Measurements from ENCODE around the gene CCDC87.

GRCh38 chr11:66561178-66561974 lies 31.5 kb downstream of the CCDC87 start:
- TF ChIP-seq, protein P1, sequence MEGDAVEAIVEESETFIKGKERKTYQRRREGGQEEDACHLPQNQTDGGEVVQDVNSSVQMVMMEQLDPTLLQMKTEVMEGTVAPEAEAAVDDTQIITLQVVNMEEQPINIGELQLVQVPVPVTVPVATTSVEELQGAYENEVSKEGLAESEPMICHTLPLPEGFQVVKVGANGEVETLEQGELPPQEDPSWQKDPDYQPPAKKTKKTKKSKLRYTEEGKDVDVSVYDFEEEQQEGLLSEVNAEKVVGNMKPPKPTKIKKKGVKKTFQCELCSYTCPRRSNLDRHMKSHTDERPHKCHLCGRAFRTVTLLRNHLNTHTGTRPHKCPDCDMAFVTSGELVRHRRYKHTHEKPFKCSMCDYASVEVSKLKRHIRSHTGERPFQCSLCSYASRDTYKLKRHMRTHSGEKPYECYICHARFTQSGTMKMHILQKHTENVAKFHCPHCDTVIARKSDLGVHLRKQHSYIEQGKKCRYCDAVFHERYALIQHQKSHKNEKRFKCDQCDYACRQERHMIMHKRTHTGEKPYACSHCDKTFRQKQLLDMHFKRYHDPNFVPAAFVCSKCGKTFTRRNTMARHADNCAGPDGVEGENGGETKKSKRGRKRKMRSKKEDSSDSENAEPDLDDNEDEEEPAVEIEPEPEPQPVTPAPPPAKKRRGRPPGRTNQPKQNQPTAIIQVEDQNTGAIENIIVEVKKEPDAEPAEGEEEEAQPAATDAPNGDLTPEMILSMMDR (IDR thresholded peaks at IDR 0.05; ENCODE audit: borderline replicate concordance, extremely low read depth, low read length, poor library complexity, severe bottlenecking): no peak
- TF ChIP-seq EZH2 (IDR thresholded peaks at IDR 0.05; ENCODE audit: borderline replicate concordance, low read depth, low read length, severe bottlenecking): no peak

Measured in DND-41 (cell line).